IPS DF 4.7 (cell line): ENCODE data around the gene PRPF38A.

Experiments
- DNase-seq: peaks from one replicate; pipeline ENCODE4 v3.0.0-alpha.2; 2013; ENCODE audit warnings: low spot score; ENCODE audit errors: extremely low read depth

PRPF38A gene

DNA sequence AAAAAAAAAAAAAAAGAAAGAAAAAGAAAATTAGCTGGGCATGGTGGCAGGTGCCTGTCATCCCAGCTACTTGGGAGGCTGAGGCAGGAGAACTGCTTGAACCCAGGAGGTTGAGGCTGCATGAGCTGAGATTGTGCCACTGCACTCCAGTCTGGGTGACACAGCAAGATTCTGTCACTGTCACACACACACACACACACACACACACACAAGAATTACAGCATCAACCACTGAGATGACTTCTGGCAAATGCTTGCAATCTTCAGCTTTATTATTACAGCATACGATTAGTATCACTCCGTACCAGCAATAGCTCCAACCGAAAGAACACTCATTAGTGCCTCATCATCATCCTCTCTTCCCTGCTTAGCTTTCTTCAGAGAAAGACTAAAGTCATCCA lies 4.8 kb upstream of the PRPF38A start:
- DNase-seq: no peak

- DNase-seq: no peak
Observed at GRCh38 chr1:52400131-52400530, 4.3 kb upstream of the PRPF38A start.

- no peak for DNase-seq
Observed at GRCh38 chr1:52402860-52403240, 1.6 kb upstream of the PRPF38A start.

GRCh38 chr1:52403566-52404115 lies 761 bp upstream of the PRPF38A start:
- DNase-seq: no peak

GRCh38 chr1:52404975-52405338 lies 555 bp downstream of the PRPF38A start:
- DNase-seq: no peak

- DNase-seq: no peak
Observed at GRCh38 chr1:52413410-52413989, 9.1 kb downstream of the PRPF38A start.

DNA sequence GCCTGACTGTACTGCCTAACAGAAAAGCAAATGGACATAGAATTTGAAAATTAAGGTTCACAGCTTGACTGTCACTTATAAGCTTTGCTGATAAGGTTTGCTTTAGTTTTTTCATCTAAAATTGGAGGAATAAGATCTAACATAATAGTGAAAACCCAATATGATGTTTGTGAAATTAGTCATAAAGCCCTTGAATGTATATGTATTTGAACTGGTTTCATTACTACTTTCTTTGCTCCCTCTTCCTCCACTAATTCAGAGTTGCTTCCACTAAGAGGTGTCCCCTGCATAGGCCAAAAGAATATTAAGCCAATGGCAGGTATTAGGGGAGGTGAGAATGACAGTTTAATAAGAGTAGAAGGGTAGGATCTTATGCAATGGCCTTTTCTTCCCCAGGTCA lies 10.5 kb downstream of the PRPF38A start:
- no peak for DNase-seq

DNA sequence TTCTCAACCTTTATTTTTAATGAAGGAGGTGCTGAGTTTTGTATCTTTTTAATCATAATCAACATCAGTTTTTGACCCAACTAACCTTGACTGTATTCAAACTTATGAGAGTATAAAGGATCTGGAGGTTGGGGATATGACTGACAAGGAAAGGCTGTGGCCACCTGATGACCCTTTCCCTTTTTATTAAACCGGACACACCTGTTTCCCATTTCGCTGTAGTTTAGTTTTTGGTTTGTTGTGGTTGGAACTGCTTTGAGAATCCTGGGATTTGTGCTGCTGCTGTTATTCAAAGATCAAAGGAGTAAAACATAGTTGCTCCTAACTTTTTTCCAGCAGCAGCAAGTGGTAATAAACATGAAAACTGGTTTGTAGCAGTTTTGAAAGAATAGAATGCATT lies 12.4 kb downstream of the PRPF38A start:
- DNase-seq: no peak

GRCh38 chr1:52420713-52421112 lies 16.3 kb downstream of the PRPF38A start:
- DNase-seq: no peak

DNA sequence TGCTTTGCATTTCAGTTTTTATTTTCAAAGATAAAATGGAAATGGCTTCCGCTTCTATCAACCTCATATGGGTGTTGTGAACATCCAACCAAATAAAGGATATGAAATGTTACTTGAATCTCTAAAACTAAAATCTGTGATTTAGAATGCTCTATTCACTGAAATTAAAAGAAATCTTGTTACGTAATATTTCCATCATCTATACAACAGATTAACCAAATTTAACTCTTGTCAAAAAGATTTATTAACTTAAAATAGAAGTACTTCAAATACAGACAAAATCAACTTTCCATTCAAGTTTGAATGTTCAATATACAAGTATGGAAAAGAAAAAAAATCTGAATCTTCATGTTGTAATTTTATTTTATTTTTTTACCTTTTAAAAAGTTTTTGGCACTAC lies 18.7 kb downstream of the PRPF38A start:
- no peak for DNase-seq

DNA sequence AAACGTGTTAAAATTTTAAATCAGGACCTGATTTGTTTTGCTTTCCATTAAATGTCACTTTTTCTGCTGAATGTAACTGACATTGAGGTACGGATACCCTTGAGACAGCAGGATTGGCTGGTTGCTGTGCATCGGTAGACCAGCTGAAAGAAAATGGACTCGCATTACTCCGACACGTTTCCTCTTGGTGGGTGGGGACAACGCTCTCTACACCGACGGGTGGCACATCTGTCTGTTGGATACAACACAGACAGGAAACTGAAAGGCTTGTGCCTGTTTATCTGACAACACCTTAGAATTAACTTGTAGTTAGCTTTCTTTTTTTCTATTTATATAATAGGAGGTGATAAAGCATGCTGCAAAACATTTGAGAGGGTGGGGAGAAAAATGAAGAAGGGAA lies 19.4 kb downstream of the PRPF38A start:
- DNase-seq: no peak

- no peak for DNase-seq
Observed at GRCh38 chr1:52424231-52424636, 19.8 kb downstream of the PRPF38A start.

DNA sequence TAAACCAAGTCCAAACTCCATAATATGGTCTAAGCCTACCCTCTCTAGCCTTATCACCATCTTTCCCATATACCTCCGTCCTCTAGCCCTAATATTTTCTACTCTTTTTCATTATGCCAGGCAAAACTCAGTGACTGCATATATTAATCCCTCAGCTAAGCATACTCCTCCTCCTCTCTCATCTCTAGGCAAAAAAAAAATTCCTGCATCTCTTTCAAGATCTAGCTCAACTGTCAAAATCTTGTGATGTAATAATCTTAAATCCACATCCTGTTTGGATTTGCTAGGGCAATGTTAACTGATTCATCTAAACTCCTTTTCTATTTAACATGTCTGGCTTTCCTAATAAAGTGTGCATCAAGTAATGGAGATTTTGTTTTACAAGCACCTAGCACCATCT lies 20.4 kb downstream of the PRPF38A start:
- DNase-seq: no peak

DNA sequence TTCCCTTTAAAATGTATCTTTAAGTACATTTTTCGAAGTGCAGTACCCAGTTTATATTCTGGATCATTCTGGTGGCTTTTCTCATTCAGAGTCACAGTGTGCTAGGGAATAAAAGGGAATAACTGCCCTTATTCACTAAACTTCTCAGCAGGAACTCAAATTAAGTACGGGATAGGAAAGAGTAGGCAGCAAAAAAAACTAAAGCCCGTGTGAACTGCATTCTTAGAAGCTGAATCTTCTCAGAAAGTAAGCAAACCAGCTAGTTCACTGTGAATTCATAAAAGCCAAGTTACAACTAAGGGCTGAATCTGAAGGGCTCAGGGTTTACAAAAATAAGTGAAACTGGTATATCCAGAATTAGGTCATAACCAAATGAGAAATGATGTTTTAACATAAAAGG lies 22.0 kb downstream of the PRPF38A start:
- DNase-seq: no peak

- DNase-seq: no peak
Observed at GRCh38 chr1:52427152-52427551, 22.8 kb downstream of the PRPF38A start.

GRCh38 chr1:52432807-52433206 lies 28.4 kb downstream of the PRPF38A start:
- DNase-seq: no peak

DNA sequence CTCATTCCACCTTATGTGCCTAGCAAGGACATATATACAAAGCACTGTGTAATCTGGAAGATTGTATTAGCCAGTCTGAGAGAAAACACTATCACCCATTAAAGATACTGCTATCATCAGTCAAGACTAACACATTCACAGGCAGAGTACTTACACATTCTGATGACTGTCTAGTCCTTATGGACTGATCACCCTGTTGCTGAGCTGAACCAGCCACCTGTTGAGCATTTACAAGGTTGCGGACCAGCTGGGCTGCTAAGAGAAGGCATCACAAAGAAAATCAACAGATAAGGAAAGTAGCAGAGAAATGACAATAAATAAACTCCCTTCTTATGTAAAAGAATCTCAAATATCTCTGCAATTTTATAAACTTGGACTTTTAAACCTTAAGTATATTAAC lies 30.8 kb downstream of the PRPF38A start:
- no peak for DNase-seq

DNA sequence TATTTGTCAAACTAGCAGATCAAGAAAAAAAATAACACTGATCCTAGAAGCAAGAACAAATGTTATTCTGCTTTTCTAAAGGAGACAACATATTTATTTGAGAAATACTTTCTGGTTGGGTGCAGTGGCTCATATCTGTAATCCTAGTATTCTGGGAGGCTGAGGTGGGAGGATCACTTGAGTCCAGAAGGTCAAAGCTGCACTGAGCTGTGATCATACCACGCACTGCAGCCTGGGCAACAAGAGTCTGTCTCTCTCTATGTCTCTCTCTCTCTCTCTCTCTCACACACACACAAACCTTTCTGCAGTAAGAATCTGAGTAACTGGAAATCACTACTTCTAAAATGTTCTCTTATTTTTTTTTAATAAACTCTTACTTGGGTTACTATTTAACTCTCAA lies 31.2 kb downstream of the PRPF38A start:
- DNase-seq: no peak

DNA sequence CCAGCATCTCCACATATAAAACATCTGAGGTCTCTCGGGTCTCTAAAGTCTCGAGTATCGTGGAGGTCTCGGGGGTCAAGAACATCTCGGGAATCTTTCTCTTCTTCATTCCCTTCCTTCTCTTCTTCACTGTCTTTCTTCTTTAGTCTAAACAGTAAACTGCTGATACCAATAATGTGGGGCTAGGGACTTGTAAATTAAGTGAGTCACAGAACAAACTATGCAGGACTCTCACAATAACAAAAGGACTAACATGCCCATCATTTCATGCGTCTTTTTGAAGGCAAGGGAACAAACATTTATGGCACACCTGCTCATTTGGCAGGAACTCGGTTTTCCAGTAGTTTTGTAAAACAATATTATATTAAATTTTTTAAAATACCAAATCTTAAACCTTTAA lies 32.4 kb downstream of the PRPF38A start:
- DNase-seq: no peak

DNA sequence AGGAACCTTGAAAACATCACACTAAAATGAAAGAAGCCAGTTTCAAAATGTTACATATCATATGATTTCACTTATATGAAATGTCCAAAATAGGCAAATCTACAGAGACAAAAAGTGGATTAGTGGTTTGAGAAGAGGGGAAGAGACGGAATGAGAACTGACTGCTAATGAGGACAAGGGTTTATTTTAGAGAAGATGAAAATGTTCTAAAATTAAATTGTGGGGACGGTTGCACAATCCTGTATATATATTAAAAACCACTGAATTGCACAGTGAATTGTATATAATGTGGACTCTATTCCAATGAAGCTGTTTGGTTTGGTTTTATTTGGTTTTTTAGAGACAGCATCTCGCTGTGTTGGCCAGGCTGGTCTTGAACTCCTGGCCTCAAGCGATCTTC lies 35.6 kb downstream of the PRPF38A start:
- DNase-seq: no peak

GRCh38 chr1:52444463-52444862 lies 40.1 kb downstream of the PRPF38A start:
- DNase-seq: no peak

DNA sequence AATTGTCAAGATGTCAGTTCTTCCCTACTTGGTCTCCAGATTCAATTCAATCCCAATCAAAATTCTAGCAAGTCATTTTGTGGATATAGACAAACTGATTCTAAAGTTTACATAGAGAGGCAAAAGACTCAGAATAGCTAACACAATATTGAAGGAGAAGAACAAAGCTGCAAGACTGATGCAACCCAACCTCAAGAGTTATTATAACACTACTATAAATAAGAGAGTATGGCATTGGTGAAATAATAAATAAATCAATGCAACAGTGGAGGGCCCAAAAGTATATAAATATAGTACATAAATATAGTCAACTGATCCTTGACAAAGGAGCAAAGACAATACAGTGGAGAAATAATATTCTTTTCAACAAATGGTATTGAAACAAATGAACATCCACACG lies 49.7 kb downstream of the PRPF38A start:
- DNase-seq: no peak

DNA sequence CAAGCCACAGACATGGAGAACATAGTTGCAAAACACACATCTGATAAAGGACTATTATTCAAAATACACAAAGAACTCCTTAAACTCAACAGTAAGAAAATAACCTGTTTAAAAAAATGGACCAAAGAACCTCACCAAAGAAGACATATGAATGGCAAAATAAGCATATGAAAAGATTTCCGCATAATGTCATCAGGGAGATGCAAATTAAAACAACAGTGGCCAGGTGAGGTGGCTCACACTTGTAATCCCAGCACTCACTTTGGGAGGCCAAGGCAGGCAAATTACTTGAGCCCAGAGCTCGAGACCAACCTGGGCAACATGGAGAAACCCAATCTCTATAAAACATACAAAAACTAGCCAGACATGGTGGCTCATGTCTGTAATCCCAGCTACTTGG lies 50.4 kb downstream of the PRPF38A start:
- no peak for DNase-seq

DNA sequence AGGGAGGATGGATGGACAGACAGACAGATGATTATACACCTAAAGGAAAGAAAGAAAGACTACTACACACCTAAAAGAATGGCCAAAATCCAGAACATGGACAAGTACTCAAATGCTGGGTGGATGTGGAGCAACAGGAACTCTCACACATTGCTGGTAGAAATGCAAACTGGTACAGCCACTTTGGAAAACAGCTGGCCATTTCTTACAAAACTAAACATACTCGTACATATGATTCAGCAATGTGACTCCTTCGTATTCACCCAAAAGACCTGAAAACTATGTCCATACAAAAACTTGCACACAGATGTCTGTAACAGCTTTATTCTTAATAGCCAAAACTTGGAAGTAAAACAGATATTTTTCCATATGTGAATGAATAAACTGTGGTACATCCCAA lies 51.3 kb downstream of the PRPF38A start:
- DNase-seq: no peak
